Germinal center (tissue), 1 donor: ENCODE data around the gene PILRB.
A peak's percentile ranks its signal among the peaks of the same experiment; 100 is the strongest.

Experiments
- DNase-seq: peaks from one replicate; pipeline ENCODE4 v3.0.0; 2012; ENCODE audit warnings: mixed read lengths, low spot score

PILRB gene

GRCh38 chr7:100407285-100408180 lies 49.6 kb downstream of the PILRB start:
- peak; percentile 71 for DNase-seq

DNA sequence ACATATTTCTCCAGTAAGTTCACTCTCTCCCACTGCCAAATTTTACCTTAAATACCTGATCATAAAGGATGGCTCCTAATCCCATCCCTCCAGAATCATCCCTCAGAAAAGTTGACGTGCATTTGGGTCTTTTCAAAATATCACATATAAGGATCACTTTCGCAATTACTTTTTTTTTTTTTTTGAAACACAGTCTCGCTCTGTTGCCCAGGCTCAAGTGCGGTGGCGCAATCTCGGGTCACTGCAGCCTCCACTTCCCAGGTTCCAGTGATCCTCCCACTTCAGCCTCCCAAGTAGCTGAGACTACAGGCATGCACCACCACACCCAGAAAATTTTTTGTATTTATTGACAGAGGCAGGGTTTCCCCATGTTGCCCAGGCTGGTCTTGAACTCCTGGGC lies 53.2 kb downstream of the PILRB start:
- no peak for DNase-seq

- DNase-seq, result no peak
These were observed 55.4 kb downstream of the PILRB start for GRCh38 chr7:100413346-100413745.

DNA sequence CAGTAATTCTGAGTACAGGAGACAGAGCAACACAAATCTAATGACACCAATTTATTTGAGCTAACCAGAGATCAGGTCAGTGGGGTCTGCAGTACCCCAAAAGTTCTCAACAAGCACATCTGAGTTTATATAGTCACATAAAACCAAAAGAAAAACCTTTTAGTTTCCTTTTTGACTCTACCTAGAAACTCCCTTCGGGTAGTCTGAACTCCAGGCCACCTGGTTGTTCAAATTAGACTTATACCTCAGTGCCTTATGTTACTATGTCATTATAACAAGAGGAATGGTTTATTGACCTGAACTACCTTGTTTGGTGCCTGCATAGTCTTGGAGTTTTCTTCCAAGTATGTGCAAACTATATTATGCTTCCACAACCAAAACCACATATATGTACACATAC lies 56.0 kb downstream of the PILRB start:
- DNase-seq, result no peak

GRCh38 chr7:100415448-100415847 lies 57.5 kb downstream of the PILRB start:
- no peak for DNase-seq
